GM12875 (cell line): Measurements from ENCODE around the gene MAML1.

Source experiments
- H3K4me3 ChIP-seq: one replicate; pipeline ENCODE4 v1.5.1; 2011; ENCODE audit warnings: low read depth, low read length, control low read depth
- TF ChIP-seq, protein P1 (sequence below): IDR thresholded peaks from 2 replicates; pipeline ENCODE4 v1.5.1; 2011; ENCODE audit warnings: low read depth, mild to moderate bottlenecking, control low read depth, inconsistent platforms, low read length, moderate library complexity, borderline replicate concordance; ENCODE audit not compliant: insufficient read depth

MAML1 gene

DNA sequence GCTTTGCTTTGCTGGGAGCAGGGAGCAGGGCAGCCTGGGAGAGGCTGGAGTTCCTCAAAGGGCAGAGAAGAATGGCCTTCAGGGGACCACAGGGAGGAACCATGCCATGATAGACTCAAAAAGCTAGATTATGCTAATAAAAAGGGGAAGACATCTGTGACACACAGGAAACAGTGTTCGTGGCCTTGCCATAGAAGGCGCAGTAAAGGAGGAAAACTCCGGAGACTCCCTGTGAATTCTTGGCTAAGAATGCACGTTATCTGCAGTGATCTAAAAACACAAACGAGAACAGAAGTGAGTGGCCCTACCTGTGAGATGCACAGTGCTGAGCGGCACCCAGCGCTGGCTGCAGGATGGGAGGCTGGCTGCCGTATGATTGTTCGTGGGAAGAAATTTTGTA lies 45.3 kb downstream of the MAML1 start:
- TF ChIP-seq, protein P1, sequence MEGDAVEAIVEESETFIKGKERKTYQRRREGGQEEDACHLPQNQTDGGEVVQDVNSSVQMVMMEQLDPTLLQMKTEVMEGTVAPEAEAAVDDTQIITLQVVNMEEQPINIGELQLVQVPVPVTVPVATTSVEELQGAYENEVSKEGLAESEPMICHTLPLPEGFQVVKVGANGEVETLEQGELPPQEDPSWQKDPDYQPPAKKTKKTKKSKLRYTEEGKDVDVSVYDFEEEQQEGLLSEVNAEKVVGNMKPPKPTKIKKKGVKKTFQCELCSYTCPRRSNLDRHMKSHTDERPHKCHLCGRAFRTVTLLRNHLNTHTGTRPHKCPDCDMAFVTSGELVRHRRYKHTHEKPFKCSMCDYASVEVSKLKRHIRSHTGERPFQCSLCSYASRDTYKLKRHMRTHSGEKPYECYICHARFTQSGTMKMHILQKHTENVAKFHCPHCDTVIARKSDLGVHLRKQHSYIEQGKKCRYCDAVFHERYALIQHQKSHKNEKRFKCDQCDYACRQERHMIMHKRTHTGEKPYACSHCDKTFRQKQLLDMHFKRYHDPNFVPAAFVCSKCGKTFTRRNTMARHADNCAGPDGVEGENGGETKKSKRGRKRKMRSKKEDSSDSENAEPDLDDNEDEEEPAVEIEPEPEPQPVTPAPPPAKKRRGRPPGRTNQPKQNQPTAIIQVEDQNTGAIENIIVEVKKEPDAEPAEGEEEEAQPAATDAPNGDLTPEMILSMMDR, result no peak
- H3K4me3 ChIP-seq, result no peak overlapping the region

DNA sequence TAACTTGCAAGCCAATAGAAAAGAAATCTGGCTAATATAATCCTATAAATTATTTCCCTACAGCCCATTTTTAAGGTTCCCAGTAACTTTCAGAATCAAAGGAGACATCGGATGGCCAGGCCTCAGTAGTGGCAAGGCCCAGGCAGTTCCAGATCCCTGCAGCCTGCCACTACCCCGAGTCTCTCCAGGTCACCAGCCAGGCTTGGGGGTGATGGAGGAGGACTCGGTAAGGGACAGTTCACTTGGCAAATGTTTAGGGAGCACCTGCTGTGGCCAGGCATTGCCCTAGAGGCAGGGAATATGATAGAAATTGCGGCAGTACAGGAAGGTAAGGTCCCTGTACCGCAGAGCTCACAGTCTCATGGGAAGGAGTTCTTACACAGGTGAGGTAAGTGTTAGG lies 46.0 kb downstream of the MAML1 start:
- H3K4me3 ChIP-seq, result no peak overlapping the region
- TF ChIP-seq, protein P1, result no peak

DNA sequence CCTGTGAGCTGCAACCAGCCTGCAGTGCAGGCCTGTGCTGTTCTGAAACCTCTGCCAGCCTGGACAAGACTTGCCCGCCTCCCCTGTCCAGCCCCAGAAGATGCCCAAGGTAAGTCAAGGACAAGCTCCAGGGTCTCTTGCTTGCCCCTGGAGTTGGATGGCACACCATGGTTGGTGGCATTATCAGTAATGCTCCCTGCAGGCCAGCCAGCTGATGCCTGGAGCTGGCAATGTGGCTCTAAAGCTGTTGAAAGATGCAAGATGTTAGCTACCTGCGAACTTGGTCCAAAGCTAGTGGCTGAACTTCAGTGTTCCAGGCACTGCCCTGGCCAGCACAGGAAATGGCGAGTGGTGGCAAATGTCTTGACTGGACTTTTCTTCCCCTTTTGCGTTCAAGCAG lies 47.2 kb downstream of the MAML1 start:
- no peak overlapping the region for H3K4me3 ChIP-seq
- TF ChIP-seq, protein P1, result no peak

DNA sequence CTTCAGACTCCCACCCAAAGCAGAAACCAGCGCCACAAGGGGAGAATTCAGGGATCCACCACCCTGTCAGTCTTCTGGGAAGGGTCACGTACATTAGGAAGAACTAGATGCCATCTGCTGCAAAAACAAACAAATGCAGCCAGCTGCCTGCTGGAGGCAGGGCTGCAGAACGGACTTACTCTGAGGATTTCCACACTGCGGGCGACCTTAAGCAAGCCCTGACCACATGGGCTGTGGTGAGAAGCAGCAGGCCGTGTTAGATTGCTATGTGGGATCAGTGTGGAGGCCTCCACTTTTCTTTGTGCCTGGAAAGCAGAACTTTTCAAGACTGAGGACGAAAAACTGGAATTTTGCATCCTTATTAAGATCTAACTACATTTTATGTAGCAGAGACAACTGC lies 47.7 kb downstream of the MAML1 start:
- H3K4me3 ChIP-seq, result no peak overlapping the region
- TF ChIP-seq, protein P1, result no peak

DNA sequence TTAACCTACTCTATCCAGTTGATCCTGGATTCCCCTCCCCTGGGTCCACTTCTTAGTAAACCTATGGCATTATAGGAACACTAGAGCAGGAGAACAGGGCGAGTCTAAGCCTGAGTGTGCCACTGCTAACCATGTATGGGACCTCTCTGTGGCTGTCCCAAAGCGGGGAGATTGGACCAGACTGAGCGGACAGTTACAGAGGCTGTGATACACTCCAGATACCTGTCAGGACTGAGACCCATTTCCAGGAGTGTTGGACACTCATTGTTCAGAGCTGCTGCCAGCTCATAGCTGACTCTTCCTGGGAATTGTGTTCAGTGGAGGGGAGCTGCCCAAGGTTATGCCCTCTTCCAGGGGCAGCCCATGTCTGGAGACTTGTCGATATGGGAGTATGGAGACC lies 49.2 kb downstream of the MAML1 start:
- no peak overlapping the region for H3K4me3 ChIP-seq
- TF ChIP-seq, protein P1, result no peak

DNA sequence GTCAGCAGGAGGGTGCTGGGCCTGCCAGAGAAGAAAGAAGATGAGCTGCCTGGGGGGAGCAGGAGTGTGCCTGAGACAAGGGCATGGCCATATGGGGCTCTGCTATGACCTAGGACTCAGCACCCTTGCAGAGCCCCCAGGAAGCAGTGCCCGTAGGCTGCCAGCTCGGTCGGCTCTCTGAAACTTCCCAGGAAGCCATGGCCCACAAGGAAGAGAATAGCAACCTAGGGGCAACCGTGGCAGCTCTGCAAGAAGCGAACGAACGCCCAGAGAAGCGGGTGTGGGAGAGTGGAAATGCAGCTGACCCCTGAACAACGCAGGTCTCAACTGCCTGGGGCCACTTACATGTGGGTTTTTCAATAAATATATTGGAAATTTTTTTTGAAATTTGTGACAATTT lies 50.5 kb downstream of the MAML1 start:
- TF ChIP-seq, protein P1, result no peak

DNA sequence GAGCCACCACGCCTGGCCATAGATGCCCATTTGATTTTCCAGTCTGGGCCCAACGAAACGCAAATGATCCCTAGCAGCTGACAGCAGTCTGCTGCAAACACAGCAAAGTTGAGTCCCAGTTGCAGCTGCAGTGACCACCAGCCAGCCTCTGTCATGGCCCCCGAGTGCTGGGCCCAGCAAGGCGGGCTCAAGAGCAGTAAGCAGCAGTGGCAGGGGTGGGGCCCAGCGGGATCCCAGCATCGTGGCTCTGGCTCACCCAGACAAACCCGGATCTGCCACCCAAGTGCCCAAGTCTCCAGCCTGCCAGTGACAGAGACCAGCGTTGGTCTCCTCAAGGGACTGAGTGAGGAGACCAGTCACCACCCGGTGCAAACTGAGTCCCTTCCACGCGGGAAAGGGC lies 54.2 kb downstream of the MAML1 start:
- H3K4me3 ChIP-seq, result no peak overlapping the region
- TF ChIP-seq, protein P1, result no peak

More for the DNA sequence above, 50.5 kb downstream of the MAML1 start:
- H3K4me3 ChIP-seq, result no peak overlapping the region
